Glutamatergic neuron (in vitro differentiated cells): Measurements from ENCODE around the gene GAPVD1. TPM values are rescaled to one million over a fixed set of nuclear protein-coding genes. Genes with fewer than 3 reads are reported as not detected.
A peak's percentile ranks its signal among the peaks of the same experiment; 100 is the strongest.

Experiments
- DNase-seq: peaks from one replicate; pipeline ENCODE4 v3.0.0; 2022
- H3K27ac Mint-ChIP-seq: one replicate; pipeline ENCODE4 v1.8.0; 2020; ENCODE audit warnings: mild to moderate bottlenecking, mixed read lengths, inconsistent platforms; ENCODE audit not compliant: unreplicated experiment
- H3K27me3 Mint-ChIP-seq: one replicate; pipeline ENCODE4 v1.8.0; 2020; ENCODE audit warnings: mild to moderate bottlenecking, moderate library complexity, mixed read lengths, inconsistent platforms; ENCODE audit not compliant: unreplicated experiment
- H3K36me3 Mint-ChIP-seq: one replicate; pipeline ENCODE4 v1.8.0; 2020; ENCODE audit warnings: mild to moderate bottlenecking, mixed read lengths, inconsistent platforms; ENCODE audit not compliant: unreplicated experiment
- H3K4me1 Mint-ChIP-seq: one replicate; pipeline ENCODE4 v1.8.0; 2020; ENCODE audit warnings: mild to moderate bottlenecking, low read depth, mixed read lengths, inconsistent platforms; ENCODE audit not compliant: unreplicated experiment
- H3K4me3 Mint-ChIP-seq: one replicate; pipeline ENCODE4 v1.8.0; 2020; ENCODE audit warnings: mild to moderate bottlenecking, mixed read lengths, inconsistent platforms; ENCODE audit not compliant: unreplicated experiment
- H3K9me3 Mint-ChIP-seq: one replicate; pipeline ENCODE4 v1.8.0; 2020; ENCODE audit warnings: mild to moderate bottlenecking, moderate library complexity, mixed read lengths, inconsistent platforms; ENCODE audit not compliant: unreplicated experiment
- CTCF ChIP-seq: fragments of 200-600 bp; sonication (generic); IDR thresholded peaks from one replicate; pipeline ENCODE4 v1.5.0; 2021; ENCODE audit not compliant: partially characterized antibody, unreplicated experiment
- total RNA-seq: library from RNA; stranded (reverse); fragmentation: NEBNext Ultra II Directional; extraction: Animal tissue kit (Norgen Biotek cat#: 25700); gene quantifications from one replicate; pipeline ENCODE4 v1.2.1, GENCODE V29; 2021; ENCODE audit not compliant: unreplicated experiment

Gene GAPVD1
- total RNA-seq, 1 donor from 2014 or later = 59.2 TPM

- Mint-ChIP-seq H3K4me3 (no peak overlapping the region), H3K27me3 (peaks cover 2% of the 10 kb centered on the region), H3K27ac (no peak overlapping the region), H3K4me1 (peaks cover 14% of the 10 kb centered on the region), H3K9me3 (peaks cover 1% of the 10 kb centered on the region), H3K36me3 (no peaks in the 10 kb centered on the region)
- no peak for DNase-seq
- TF ChIP-seq CTCF = no peak
Measured at GRCh38 chr9:125377584-125378250, 116.1 kb downstream of the GAPVD1 start.

GRCh38 chr9:125378778-125379177, 117.2 kb downstream of the GAPVD1 start:
- Mint-ChIP-seq H3K4me3 (no peak overlapping the region), H3K4me1 (peaks cover 13% of the 10 kb centered on the region), H3K27ac (peak overlapping the region; percentile 5), H3K9me3 (peaks cover 1% of the 10 kb centered on the region), H3K36me3 (no peaks in the 10 kb centered on the region), H3K27me3 (peaks cover 2% of the 10 kb centered on the region)
- no peak for TF ChIP-seq CTCF
- DNase-seq = no peak

- TF ChIP-seq CTCF = no peak
- no peak overlapping the region for H3K27ac Mint-ChIP-seq
- H3K4me3 Mint-ChIP-seq = no peak overlapping the region
- DNase-seq = no peak
- no peaks in the 10 kb centered on the region for H3K9me3 Mint-ChIP-seq
- H3K36me3 Mint-ChIP-seq = no peaks in the 10 kb centered on the region
- H3K27me3 Mint-ChIP-seq = peaks cover 2% of the 10 kb centered on the region
- H3K4me1 Mint-ChIP-seq = peaks cover 12% of the 10 kb centered on the region
Measured at GRCh38 chr9:125379208-125379607, 117.6 kb downstream of the GAPVD1 start.

GRCh38 chr9:125380406-125380805, 118.8 kb downstream of the GAPVD1 start:
- no peak overlapping the region for H3K27ac Mint-ChIP-seq
- H3K36me3 Mint-ChIP-seq = no peaks in the 10 kb centered on the region
- peaks cover 2% of the 10 kb centered on the region for H3K27me3 Mint-ChIP-seq
- H3K9me3 Mint-ChIP-seq = no peaks in the 10 kb centered on the region
- peak; percentile 45 for DNase-seq
- no peak for TF ChIP-seq CTCF
- no peak overlapping the region for H3K4me3 Mint-ChIP-seq
- peaks cover 10% of the 10 kb centered on the region for H3K4me1 Mint-ChIP-seq

- TF ChIP-seq CTCF = no peak
- Mint-ChIP-seq H3K27me3 (peaks cover 2% of the 10 kb centered on the region), H3K9me3 (peaks cover 1% of the 10 kb centered on the region), H3K27ac (no peak overlapping the region), H3K36me3 (no peaks in the 10 kb centered on the region), H3K4me3 (no peak overlapping the region), H3K4me1 (peaks cover 2% of the 10 kb centered on the region)
- no peak for DNase-seq
Measured at GRCh38 chr9:125387861-125388524, 126.4 kb downstream of the GAPVD1 start.
